HL-60/S4 treated with retinoic acid at 250 ng/mL for 4 days and 3 days (cell line): ENCODE results near the gene TBCE.

ENCODE experiments used
- in situ Hi-C: fragments of 300-500 bp; cut with MboI; formaldehyde crosslinking; loops from 2 replicates; pipeline ENCODE4 v1.7.0; 2022; ENCODE audit warnings: low sequenced_read_pairs

Gene TBCE

GRCh38 chr1:235500971-235501540 lies 133.8 kb downstream of the TBCE start:
- in situ Hi-C loops: loop anchor here (25.0 kb wide), 1 partner anchor 486 kb away; no protein-coding TSS in a partner anchor
